ENCODE results near the gene GP1BB.

The GP1BB gene

DNA sequence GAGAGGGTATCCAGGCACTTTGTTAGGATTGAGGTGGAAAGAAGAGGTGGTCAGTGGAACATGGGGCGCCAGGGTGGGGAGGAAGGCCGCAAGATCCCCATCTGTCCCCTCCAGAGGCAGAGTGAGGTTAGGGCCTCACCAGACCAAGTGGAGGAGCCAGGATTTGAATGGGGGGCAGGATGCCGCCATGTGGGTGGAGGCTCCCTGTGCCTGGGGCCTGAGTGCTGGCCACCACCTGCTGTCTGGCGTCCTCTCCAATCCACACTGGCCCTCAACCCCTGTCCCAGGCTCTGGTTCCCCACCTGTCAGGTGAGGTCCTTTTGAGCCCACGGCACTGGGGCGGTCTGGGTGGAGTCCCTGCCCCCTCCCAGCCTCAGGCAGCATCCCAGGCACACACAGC is 19.7 kb downstream of the GP1BB start:
- no peak for DNase-seq

DNA sequence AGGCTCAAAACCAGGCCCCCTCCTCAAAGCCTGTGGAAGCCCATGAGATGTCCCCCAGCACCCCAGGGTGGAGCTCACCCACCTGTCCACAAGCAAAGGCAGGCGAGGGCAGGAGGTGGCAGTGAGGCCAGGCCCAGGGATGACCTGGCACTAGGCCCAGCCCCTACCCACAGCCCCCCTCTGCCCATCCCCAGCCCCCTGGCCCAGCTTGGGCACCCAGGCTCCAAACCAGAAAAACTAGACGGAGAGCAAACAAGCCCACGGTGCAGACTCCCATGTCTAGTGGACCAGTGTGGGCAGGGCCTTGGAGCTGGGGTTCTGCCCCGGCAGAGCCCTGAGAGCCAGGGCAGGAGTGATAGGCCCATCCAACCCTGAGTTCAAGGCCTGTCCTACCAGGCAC is 20.3 kb downstream of the GP1BB start:
- DNase-seq = no peak

- no peak for DNase-seq
These were observed 21.1 kb downstream of the GP1BB start for GRCh38 chr22:19744350-19745006.

DNA sequence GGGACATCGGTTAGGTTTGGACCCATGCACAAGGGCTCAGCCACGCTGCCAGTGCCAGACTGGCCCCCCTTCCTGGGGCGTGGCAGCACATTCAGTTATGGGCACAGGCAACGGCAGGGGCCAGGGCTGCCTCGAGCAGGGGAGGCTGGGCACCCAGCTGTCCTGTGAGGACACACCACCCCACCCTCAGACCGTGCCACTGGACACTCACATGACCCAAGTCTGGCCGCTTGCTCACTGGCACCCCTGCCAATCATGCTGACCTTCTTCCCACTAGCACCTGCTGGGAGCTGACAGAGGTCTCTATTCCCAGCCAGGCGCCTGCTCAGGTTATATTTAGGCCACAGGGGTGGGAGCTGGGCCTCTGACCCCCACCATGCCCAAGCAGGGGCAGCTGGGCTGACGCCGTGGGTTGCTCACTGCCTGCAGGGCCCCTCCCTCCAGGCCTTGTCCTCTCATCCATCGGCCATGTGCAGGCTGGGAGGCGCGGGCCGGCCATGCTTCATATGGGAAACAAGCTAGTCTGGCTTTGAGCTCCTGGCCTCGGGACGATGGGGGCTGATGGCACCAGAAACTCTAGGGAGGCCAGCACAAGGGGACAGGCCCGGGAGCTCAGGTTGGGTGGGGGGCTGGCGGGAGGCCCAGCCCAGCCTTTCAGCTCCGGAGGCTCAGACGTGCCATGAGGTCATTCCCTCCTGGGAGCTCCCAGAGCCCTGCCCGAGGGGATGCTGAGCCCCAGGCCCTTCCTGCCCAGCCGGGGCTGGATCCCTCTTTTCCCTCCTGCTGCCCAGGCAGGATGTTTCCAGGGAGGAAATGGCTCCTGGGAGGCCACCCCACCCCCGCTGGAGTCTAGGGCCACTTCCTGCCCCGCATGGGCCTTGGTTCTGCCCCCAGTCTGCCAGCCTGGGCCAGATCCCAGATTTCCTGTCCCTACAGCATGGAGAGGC is 22.1 kb downstream of the GP1BB start:
- no peak for DNase-seq

GRCh38 chr22:19746726-19747125 is 23.4 kb downstream of the GP1BB start:
- no peak for DNase-seq

DNA sequence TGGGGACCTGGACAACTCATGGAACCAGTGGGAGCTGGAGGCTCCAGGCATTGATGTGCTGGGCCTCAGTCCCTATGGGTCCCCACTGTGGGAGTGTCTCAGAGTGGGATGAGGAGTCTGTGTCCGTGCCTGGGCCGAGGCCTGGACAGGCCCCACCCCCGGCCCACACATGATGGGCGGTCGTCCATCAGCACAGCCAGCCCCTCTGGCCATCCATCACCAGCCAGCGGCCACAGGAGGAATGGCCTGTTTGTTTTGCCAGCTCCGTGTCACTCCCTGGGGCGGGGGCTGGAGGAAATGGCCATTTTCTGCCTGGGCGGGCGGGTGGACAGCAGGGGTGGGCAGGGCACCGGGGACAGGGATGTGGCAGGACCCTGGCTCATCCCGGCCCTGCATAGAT is 24.2 kb downstream of the GP1BB start:
- no peak for DNase-seq

GRCh38 chr22:19748139-19748538 is 24.8 kb downstream of the GP1BB start:
- DNase-seq = no peak

DNA sequence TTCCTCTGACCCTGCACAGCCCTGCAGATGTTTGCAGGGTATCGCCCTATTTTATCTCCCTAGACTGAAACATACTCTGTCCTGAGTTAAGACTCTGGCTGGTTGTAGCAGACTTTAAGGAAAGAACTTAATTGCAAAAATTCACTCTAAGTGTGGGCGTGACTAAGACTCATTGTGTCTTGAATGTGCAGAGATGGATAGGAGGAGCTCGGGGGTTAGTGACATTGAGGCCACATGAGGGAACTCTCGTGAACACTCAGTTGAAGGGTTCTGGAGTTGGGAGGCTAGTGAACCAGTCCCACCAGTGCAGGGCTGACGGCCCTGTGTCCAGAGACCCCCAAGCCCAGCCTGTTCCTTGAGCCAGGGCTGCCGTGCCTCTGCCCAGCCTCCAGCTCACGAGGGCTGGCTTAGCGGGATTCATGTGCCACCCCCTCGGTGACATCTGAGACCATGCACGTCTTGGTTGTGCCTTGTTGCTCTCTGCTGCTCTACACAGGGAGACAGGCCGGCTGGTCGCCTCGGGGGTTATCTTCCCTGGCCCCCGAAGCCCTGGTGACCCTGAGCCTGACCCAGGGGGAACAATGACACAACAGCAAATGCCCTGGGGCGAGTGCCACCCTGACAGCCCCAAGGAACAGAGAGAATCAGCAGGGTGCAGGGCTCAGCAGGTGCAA is 25.8 kb downstream of the GP1BB start:
- DNase-seq = no peak

DNA sequence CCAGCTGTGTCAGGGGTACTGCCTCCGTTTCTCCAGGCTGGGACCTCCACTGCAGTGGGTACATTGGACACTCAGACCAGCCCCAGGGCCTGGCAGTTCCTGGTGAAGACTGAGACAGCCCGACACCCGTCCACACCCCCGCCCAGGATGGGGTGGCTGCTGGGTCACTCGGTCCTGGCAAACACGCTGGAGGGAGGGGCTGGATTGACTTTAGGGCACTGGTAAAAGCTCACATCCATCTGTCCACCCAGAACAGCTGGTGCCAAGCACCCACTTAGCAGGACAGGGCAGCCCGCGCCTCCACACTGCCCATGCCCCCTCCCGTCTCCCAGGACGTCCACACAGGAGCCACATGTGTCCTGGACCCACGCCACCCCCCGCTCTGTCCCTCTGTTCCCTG is 26.5 kb downstream of the GP1BB start:
- no peak for DNase-seq

DNA sequence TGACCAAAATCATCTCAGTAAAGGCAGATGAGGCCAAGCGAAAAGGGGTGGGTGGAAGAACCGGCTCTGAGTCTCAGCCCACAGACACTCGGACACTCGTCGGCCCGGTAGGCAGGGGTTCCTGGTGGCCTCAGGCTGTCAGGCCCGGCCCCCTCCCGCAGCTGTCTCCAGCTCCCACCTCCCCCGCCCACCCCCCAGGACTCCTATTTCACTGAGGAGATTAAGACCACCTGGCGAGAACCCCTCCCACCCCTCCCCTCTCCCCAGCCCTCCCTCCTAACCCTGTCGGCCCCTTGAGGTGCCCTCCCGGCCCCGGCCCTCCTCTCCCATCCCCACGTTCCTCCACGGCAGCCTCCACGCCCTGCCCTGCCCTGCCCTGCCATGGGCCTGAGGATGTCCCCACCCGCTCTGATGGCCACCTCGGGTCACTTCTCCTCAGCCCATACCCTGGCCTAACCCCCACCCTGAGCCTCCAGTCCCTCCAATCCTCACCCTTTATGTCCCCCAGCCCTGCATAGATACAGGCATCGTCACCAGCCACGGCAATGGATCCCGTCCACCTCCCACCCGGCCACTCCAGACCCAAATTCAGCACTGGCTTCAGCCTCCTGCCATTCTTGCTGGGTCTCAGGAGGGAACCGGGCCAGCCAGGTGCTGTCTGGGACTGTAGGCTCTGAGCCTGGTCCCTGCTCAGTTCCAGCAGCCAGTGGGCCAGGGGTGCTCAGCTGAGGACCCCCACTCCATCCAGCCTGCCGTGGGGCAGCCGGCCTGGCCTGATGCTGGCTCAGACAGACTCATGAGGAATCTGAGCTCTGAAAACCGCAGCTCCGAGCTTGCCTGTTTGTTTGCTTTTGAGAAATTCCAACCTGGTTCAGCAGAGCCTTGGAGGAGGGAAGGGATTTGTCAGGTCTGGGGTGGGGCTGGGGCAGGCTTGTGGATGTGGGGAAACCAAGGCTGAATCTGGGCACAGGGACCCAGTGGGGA is 27.5 kb downstream of the GP1BB start:
- DNase-seq = no peak

DNA sequence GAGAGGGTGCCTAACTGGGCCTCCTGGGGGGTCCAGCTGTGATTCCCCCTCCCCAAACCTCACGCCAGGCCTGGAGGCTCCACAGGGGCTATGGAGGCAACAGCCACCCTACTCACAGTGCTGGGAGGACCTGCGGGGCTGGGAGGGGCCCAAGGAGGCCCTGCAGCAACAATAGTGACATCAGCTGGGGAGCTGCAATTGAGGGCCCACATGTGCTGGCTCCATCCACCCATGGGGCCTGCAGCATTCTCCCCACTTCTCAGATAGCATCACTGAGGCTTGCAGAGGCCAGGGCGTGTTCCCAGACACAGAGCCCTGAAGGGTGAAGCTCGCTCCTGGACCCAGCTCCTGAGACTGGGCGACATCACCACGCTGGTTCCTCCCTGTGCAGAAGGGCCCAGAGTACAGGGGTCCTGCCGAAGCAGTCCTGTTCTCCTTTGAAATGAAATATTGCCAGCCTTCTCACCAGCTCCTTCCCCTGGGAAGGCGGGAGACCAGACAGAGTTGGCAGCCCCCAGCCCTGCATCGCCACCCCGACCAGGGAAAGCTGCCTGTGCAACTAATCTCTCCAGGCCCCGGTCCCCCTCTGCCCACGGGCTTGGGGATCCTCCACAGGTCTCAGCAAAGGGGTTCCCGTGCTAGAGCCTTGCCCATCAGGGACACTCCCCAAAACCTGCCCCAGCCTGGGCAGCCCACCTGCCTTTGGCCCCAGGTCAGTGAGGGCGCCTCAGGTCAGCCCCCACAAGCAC is 28.3 kb downstream of the GP1BB start:
- DNase-seq = no peak

DNA sequence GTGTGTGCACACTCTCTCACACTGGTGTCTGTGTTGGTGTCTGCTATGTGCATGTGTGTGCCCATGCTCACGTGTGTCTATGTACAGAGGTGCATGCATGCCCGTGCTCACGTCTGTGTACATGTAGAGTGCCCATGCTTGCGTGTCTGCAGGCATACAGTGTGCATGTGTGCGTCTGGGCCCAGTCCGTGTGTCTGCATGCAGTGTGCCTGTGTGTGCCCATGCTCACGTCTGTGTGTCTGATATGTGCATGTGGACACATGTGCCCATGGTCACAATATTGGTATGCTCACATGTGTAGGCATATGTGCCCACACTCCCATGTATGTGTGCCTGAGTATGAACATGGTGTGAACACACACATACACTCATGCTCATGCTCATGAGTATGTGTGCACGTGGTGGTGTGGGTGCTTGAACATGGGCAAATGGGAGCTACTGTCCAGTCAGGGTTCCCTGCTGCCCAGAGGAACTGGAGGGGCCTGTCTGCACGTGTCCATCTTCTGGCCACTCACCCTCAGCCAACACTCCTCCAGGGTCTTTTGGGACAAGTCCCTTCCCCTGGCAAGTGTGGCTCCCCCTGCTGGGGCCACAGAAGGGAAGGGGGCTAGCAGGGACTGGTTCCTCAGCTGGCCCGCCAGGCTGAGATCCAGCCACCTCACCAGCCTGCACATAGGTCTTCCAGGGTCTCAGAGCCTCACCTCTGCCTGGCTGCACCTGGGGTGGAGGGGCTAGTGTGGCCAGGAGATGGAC is 29.9 kb downstream of the GP1BB start:
- no peak for DNase-seq

DNA sequence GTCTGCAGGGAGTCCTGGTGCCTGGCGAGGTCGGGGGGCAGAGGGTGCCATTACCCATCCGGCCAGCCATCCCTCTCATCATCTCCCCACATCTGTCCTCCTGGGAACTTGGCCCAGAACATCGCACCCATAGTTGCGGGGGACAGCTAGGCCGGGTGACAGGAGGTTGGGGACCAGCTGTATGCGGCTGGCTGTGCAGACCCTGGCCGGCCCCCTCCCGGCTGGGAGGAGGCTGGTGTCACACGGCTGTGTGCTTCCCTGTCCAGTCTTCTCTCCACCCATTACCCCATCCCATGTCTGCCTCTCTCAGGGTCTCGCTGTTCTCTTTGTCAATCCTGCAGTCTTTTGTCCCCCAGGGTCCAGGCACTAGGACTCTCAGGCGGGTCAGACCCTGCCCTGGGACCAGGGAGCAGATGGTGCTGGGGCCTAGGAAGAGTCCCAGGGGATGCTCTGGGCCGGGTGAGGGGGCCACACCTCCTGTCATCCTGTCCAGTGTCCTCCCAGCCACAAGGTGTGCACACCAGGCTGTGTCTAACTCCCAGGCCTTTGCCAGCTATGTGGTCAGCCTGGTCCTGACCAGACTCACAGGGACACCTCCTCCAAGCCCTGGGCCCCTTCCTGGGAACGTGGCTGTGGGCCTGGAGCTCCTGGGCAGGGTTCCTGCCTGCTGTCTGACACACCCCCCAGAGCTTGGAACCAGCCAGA is 30.8 kb downstream of the GP1BB start:
- no peak for DNase-seq

DNA sequence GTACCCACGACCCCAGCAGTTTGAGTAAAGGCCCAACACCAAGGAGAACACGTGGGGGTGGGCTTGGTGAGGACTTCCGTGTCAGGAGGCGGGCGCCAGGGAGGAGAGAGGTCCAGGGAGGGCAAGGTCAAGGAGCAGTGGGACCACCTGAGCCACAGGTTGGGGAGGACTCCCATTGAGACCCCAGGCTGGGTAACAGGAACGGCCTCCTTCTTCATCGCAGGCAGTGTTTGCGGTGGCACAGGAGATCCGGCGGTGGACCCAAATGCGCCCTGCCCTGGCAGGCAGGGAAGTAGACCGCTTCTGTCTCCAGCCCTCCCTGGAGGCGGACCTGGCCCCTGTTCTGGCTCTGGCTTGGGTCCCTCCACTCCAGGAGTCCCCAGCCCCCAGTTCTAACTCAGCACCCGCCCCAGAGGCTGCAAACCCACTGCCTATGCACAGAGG is 31.4 kb downstream of the GP1BB start:
- DNase-seq = no peak

GRCh38 chr22:19755145-19755710 is 31.9 kb downstream of the GP1BB start:
- DNase-seq = no peak

- no peak for DNase-seq
These were observed 32.5 kb downstream of the GP1BB start for GRCh38 chr22:19755722-19756287.

DNA sequence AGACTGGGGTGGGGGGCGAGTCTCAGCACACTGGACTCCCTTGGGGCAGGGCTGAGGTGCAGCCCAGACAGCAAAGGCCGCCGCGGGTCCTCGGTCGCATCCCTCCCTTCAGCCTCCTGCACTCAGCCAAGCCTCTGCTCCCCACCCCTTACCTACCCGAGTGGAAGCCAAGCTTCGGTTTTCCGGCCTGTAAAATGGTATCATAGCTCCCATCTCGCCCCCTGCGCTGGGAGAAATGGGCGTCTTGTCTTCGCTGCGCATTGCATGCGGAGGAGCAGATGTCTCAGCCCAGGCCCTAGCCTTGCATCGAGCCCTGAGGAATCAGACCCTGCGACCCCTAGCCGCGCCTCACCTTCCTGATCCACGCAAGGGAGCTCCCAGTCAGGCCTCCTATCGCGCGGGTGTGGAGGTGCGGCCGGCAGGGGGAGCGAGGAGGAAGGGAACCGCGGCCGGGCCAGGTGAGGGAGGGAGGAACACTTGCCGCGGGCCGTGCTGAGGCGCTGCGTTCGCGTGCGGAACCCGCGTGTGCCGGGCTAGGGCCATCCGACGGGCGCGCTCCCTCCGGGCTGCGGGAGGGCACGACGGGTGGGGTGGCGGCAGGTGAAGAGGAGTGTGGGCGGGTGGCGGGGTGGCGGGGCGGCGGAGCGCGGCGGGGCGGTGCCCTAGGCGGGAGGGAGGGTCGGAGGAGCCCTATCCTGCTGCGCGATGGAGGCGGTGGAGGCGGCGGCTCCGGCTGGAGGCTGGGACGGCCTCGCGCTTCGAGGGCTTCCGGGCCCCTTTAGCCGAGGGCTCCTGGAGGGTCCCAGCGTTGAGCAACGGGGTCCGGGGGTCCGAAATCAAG is 33.2 kb downstream of the GP1BB start:
- DNase-seq = no peak

- DNase-seq = no peak
These were observed 34.0 kb downstream of the GP1BB start for GRCh38 chr22:19757140-19757984.

All from OCI-M1 (cell line).